HepG2 (cell line): Measurements from ENCODE around the gene MILR1. TPM values are rescaled to one million over a fixed set of nuclear protein-coding genes. Genes with fewer than 3 reads are reported as not detected.

ENCODE experiments used
- ATAC-seq: fragments of 200-7000 bp; cut with Tn5 transposase; 3 replicates; pipeline ENCODE4 v1.9.1; 2020; ENCODE audit warnings: mild to moderate bottlenecking, moderate library complexity
- BruUV-seq: library from RNA; stranded (reverse); fragments of 400-500 nt; replicated peaks from 2 replicates; lab custom pipeline; 2021; lab: Mats Ljungman, UMichigan
- CTCF ChIA-PET: fragments of 300-600 bp; formaldehyde crosslinking; extraction: SDS; loops from one replicate; lab custom pipeline; 2021; ENCODE audit warnings: low total read pairs, inconsistent platforms, low intra/inter-chr PET ratio; lab: Yijun Ruan, JAX
- POLR2A ChIA-PET: fragments of 350-600 bp; sonication (Branson Sonifier 250); formaldehyde crosslinking; loops from one replicate; lab custom pipeline; 2020; ENCODE audit warnings: antibody characterized with exemption, inconsistent platforms; lab: Yijun Ruan, JAX
- DNase-seq: peaks from one replicate; pipeline ENCODE4 v3.0.0-alpha.2; 2015; ENCODE audit warnings: low spot score
- FAIRE-seq: peaks from 3 replicates; lab custom pipeline; 2011; peaks lifted over from hg19 to GRCh38; lab: Jason Lieb, UNC
- H2AFZ ChIP-seq: one replicate; pipeline ENCODE4 v1.6.1; 2011; ENCODE audit warnings: low read length, inconsistent platforms
- H3K27ac ChIP-seq: fragments of 300-600 bp; 3 replicates; pipeline ENCODE4 v1.8.0; 2011; ENCODE audit warnings: mixed run types, mild to moderate bottlenecking, mixed read lengths, low read length, inconsistent platforms; ENCODE audit not compliant: insufficient read depth; ENCODE audit errors: extremely low read length
- H3K27me3 ChIP-seq, 2 experiments: fragments of 200-600 bp in 1 of 2; 2 replicates in 1 of 2; 3 replicates in 1 of 2; pipeline versions ENCODE4 v1.6.0 to v1.8.0; 2011; ENCODE audit warnings: low read length in 2 of 2, mild to moderate bottlenecking in 2 of 2, moderate library complexity in 2 of 2, inconsistent platforms in 1 of 2; ENCODE audit not compliant: insufficient read depth in 2 of 2, control insufficient read depth in 1 of 2
- H3K36me3 ChIP-seq, 2 experiments: fragments of 200-600 bp in 1 of 2; replicated peaks in 1 of 2; 2 replicates in 1 of 2; 3 replicates in 1 of 2; pipeline versions ENCODE4 v1.5.1 to v1.8.0; 2011; ENCODE audit warnings: low read length in 2 of 2, inconsistent platforms in 1 of 2; ENCODE audit not compliant: insufficient read depth in 2 of 2, control insufficient read depth in 1 of 2
- H3K4me1 ChIP-seq: 2 replicates; pipeline ENCODE4 v1.5.1; 2012; ENCODE audit warnings: low read length, inconsistent platforms; ENCODE audit not compliant: insufficient read depth
- H3K4me2 ChIP-seq: 2 replicates; pipeline ENCODE4 v1.6.0; 2011; ENCODE audit warnings: low read depth, low read length, inconsistent platforms
- H3K4me3 ChIP-seq, 3 experiments: fragments of 200-600 bp in 1 of 3; sonication (generic), shearing (Covaris generic) in 1 of 3; replicated peaks in 1 of 3; 2 replicates each; pipeline ENCODE4 v1.5.1; 2011 to 2016; ENCODE audit warnings: low read length in 3 of 3, inconsistent platforms in 2 of 3, low read depth in 2 of 3, mild to moderate bottlenecking in 2 of 3, control low read depth in 1 of 3, mixed read lengths in 1 of 3; ENCODE audit not compliant: insufficient read depth in 1 of 3
- H3K79me2 ChIP-seq: one replicate; pipeline ENCODE4 v1.6.1; 2011; ENCODE audit warnings: low read length, inconsistent platforms; ENCODE audit not compliant: insufficient read depth
- H3K9ac ChIP-seq: 2 replicates; pipeline ENCODE4 v1.6.0; 2011; ENCODE audit warnings: mild to moderate bottlenecking, low read depth, low read length, inconsistent platforms; ENCODE audit not compliant: insufficient read depth
- H3K9me3 ChIP-seq: 2 replicates; pipeline ENCODE4 v1.5.1; 2012; ENCODE audit warnings: mild to moderate bottlenecking, low read length
- H4K20me1 ChIP-seq: 2 replicates; pipeline ENCODE4 v1.6.0; 2011; ENCODE audit warnings: inconsistent platforms, mild to moderate bottlenecking, low read length, moderate library complexity; ENCODE audit not compliant: insufficient read depth
- CHD4 ChIP-seq: fragments of 200-600 bp; sonication (generic); IDR thresholded peaks from 2 replicates; pipeline ENCODE4 v1.7.0; 2017; ENCODE audit warnings: mild to moderate bottlenecking, low read length, borderline replicate concordance
- CREB1 ChIP-seq, 2 experiments: fragments of 450-650 bp in 1 of 2; IDR thresholded peaks; 2 replicates each; pipeline ENCODE4 v1.6.1; 2016 to 2017; ENCODE audit warnings: control low read depth in 1 of 2, mild to moderate bottlenecking in 1 of 2, missing compliant biosample characterization in 1 of 2, missing genetic modification characterization in 1 of 2
- KDM2A ChIP-seq: sonication (generic); formaldehyde crosslinking; IDR thresholded peaks from 2 replicates; pipeline ENCODE4 v1.4.0; 2020; ENCODE audit warnings: low read depth, missing genetic modification reagents, borderline replicate concordance
- SMARCE1 ChIP-seq: fragments of 450-650 bp; IDR thresholded peaks from 2 replicates; pipeline ENCODE4 v1.6.1; 2017; ENCODE audit warnings: borderline replicate concordance
- THAP8 ChIP-seq: sonication (generic); formaldehyde crosslinking; IDR thresholded peaks from 2 replicates; pipeline ENCODE4 v1.5.1; 2020; ENCODE audit warnings: missing genetic modification reagents, mild to moderate bottlenecking, borderline replicate concordance
- ZBTB10 ChIP-seq: sonication (generic); formaldehyde crosslinking; IDR thresholded peaks from 2 replicates; pipeline ENCODE4 v1.4.0; 2020; ENCODE audit warnings: missing genetic modification reagents, borderline replicate concordance
- ZNF512B ChIP-seq: sonication (generic); formaldehyde crosslinking; IDR thresholded peaks from 2 replicates; pipeline ENCODE4 v1.5.1; 2020; ENCODE audit warnings: missing genetic modification reagents, mild to moderate bottlenecking, borderline replicate concordance
- ZNF567 ChIP-seq: sonication (generic); formaldehyde crosslinking; IDR thresholded peaks from 2 replicates; pipeline ENCODE4 v1.8.1; 2023; ENCODE audit warnings: mild to moderate bottlenecking, missing genetic modification reagents, borderline replicate concordance
- ZNF800 ChIP-seq: sonication (generic); formaldehyde crosslinking; IDR thresholded peaks from 2 replicates; pipeline ENCODE4 v1.4.0; 2020; ENCODE audit warnings: missing genetic modification reagents
- WGBS: methylation state at CpG from one replicate; pipeline ENCODE4 v1.1.6; 2017; ENCODE audit warnings: low lambda C conversion rate; 5-methylcytosine and 5-hydroxymethylcytosine counted together
- in situ Hi-C: cut with HindIII; loops from 2 replicates; pipeline ENCODE4 v1.10.0; 2017; ENCODE audit warnings: low pct_unique_long_range_greater_than_20kb; ENCODE audit not compliant: extremely low pct_ligation_motif_present
- intact Hi-C: fragments of 100-400 bp; cut with micrococcal nuclease; formaldehyde crosslinking; loops from one replicate; pipeline ENCODE4 v1.10.0; 2022; ENCODE audit not compliant: unreplicated experiment
- polyA plus RNA-seq, 8 experiments: library from polyadenylated mRNA; depleted of rRNA in 3 of 8; stranded (reverse) in 7 of 8; unstranded in 1 of 8; fragments of >200 nt; fragmentation: Illumina TruSeq in 4 of 8; extraction: Trizol in 4 of 8; gene quantifications; 2 replicates each; pipeline versions ENCODE4 v1.2.1 to v1.2.3, GENCODE V29; 2011 to 2016; ENCODE audit warnings: low read depth in 4 of 8, missing spikeins in 1 of 8, mixed read lengths in 1 of 8; ENCODE audit not compliant: insufficient read depth in 1 of 8
- total RNA-seq, 5 experiments: library from RNA; depleted of rRNA; stranded (reverse); fragments of >200 nt; fragmentation: Illumina TruSeq; extraction: Trizol; gene quantifications; 2 replicates each; pipeline ENCODE4 v1.2.3, GENCODE V29; 2016; ENCODE audit warnings: low read depth in 1 of 5

Gene MILR1
- total and polyA plus RNA-seq, 2 of the 13 experiments (the other 11 are each of a cell fraction or from before 2014, with no cell fraction given): 0.27 to 1.7 TPM

GRCh38 chr17:64480951-64481350 is 32.0 kb downstream of the MILR1 start (continued):
- TF ChIP-seq THAP8 (CRISPR knock-in tag) (no peak), KDM2A (CRISPR knock-in tag) (no peak), ZBTB10 (CRISPR knock-in tag) (no peak)

- Histone ChIP-seq H3K4me2 (no peak overlapping the region), H3K79me2 (no peaks in the 10 kb centered on the region), H3K36me3 (peaks cover 13 to 53% of the 10 kb centered on the region in 2 experiments), H2AFZ (no peak overlapping the region), H3K27ac (no peak overlapping the region), H3K4me1 (no peaks in the 10 kb centered on the region), H3K9me3 (no peaks in the 10 kb centered on the region), H3K27me3 (no peaks in the 10 kb centered on the region), H3K4me3 (no peak overlapping the region), H3K9ac (no peak overlapping the region), H4K20me1 (no peaks in the 10 kb centered on the region)
- ChIA-PET CTCF (no interaction called here), POLR2A (interaction anchor here (0.8 to 1.2 kb wide), 2 partner anchors 13 to 21 kb away, joined by 3 read pairs; partner anchors contain the start of gene POLG2)
- no TSS peak for BruUV-seq
- no peak for DNase-seq
- 98% methylated on average over 3 of the region's 3 CpGs for WGBS
- no peak for FAIRE-seq
- no peak for ATAC-seq
- in situ Hi-C loops (no loop called here), intact Hi-C loops (no loop called here)
- TF ChIP-seq CREB1 (IDR thresholded peaks at IDR 0.05): no peak
- TF ChIP-seq CREB1 (CRISPR knock-in tag; IDR thresholded peaks at IDR 0.05): no peak
- no peak for TF ChIP-seq ZNF512B
- TF ChIP-seq CHD4: no peak
- no peak for TF ChIP-seq ZNF567 (CRISPR knock-in tag)
- TF ChIP-seq SMARCE1: no peak
- TF ChIP-seq ZNF800 (CRISPR knock-in tag): no peak
Measured at GRCh38 chr17:64484380-64484779, 35.5 kb downstream of the MILR1 start.
